Common myeloid progenitor, CD34-positive (primary cell): ENCODE measurements around the gene RTBDN.
"Not testable (repeated sequence)": the region's sequence is repeated elsewhere in the genome, so short reads cannot be mapped to it uniquely, and the experiment has no call there.

Experiments used
- CTCF ChIA-PET: fragments of 350-600 bp; sonication (Branson Sonifier 250); formaldehyde crosslinking; loops from one replicate; lab custom pipeline; 2021; ENCODE audit warnings: antibody characterized with exemption; lab: Charles Lee
- POLR2A ChIA-PET: fragments of 350-600 bp; sonication (Branson Sonifier 250); formaldehyde crosslinking; loops from one replicate; lab custom pipeline; 2021; ENCODE audit warnings: antibody characterized with exemption; lab: Charles Lee
- DNase-seq, 3 donors: peaks; one replicate each; pipeline versions ENCODE4 v3.0.0 to v3.0.0-alpha.2; 2013
- H3K27ac ChIP-seq, 2 experiments: 1 replicate in 1 of 2; 2 replicates in 1 of 2; pipeline ENCODE4 v1.7.0; 2013; ENCODE audit warnings: inconsistent platforms in 2 of 2, low read length in 2 of 2, mild to moderate bottlenecking in 2 of 2, low read depth in 1 of 2, moderate library complexity in 1 of 2; ENCODE audit not compliant: severe bottlenecking in 2 of 2, insufficient read depth in 1 of 2, poor library complexity in 1 of 2
- H3K27me3 ChIP-seq, 5 experiments: replicated peaks in 2 of 5; 1 replicate in 3 of 5; 2 replicates in 2 of 5; pipeline versions ENCODE4 v1.6.1 to v1.7.0; 2013; ENCODE audit warnings: low read length in 4 of 5, mild to moderate bottlenecking in 2 of 5, moderate library complexity in 2 of 5, inconsistent platforms in 1 of 5; ENCODE audit not compliant: insufficient read depth in 5 of 5, control insufficient read depth in 4 of 5
- H3K36me3 ChIP-seq, 4 experiments: 1 replicate in 2 of 4; 2 replicates in 2 of 4; pipeline versions ENCODE4 v1.6.1 to v1.7.0; 2013; ENCODE audit warnings: low read length in 3 of 4, control low read depth in 1 of 4, mild to moderate bottlenecking in 1 of 4; ENCODE audit not compliant: control insufficient read depth in 4 of 4, insufficient read depth in 4 of 4
- H3K4me1 ChIP-seq, 4 experiments: 1 replicate in 3 of 4; 2 replicates in 1 of 4; pipeline versions ENCODE4 v1.6.1 to v1.7.1; 2013; ENCODE audit warnings: low read length in 3 of 4, mild to moderate bottlenecking in 3 of 4, control low read depth in 1 of 4, inconsistent platforms in 1 of 4, moderate library complexity in 1 of 4; ENCODE audit not compliant: control insufficient read depth in 4 of 4, insufficient read depth in 4 of 4; ENCODE audit errors: control extremely low read depth in 1 of 4
- H3K4me3 ChIP-seq, 7 experiments: 1 replicate in 4 of 7; 2 replicates in 3 of 7; pipeline versions ENCODE4 v1.5.1 to v1.7.0; 2013; ENCODE audit warnings: mild to moderate bottlenecking in 7 of 7, low read length in 6 of 7, moderate library complexity in 6 of 7, inconsistent platforms in 2 of 7, low read depth in 2 of 7, control low read depth in 1 of 7; ENCODE audit not compliant: insufficient read depth in 4 of 7, control insufficient read depth in 1 of 7; ENCODE audit errors: extremely low read depth in 1 of 7
- H3K9me3 ChIP-seq, 5 experiments: 1 replicate in 4 of 5; 2 replicates in 1 of 5; pipeline versions ENCODE4 v1.6.1 to v1.7.1; 2013; ENCODE audit warnings: low read length in 4 of 5, mild to moderate bottlenecking in 2 of 5, inconsistent platforms in 1 of 5, low read depth in 1 of 5, moderate library complexity in 1 of 5; ENCODE audit not compliant: control insufficient read depth in 4 of 5, insufficient read depth in 2 of 5; ENCODE audit errors: control extremely low read depth in 1 of 5
- WGBS: methylation state at CpG from one replicate; pipeline ENCODE4 v1.1.5; 2013; ENCODE audit not compliant: insufficient coverage; 5-methylcytosine and 5-hydroxymethylcytosine counted together

The RTBDN gene

GRCh38 chr19:12797607-12798006 lies 36.8 kb downstream of the RTBDN start:
- POLR2A ChIA-PET, DNase-seq, H3K27ac ChIP-seq, H3K27me3 ChIP-seq, H3K4me3 ChIP-seq, H3K9me3 ChIP-seq: not testable (repeated sequence)
- WGBS, result 100% methylated on average over 2 of the region's 7 CpGs
- Histone ChIP-seq H3K36me3 (peaks cover 0 to 13% (median 6%) of the 10 kb centered on the region in 4 experiments), H3K4me1 (peaks cover 2 to 47% (median 45%) of the 10 kb centered on the region in 4 experiments)
- CTCF ChIA-PET, result interaction anchor here (0.6 to 15.3 kb wide), 6 partner anchors 10 to 1594 kb away, joined by 3 to 612 read pairs (median 6); partner anchors contain the start of gene HOOK2

DNA sequence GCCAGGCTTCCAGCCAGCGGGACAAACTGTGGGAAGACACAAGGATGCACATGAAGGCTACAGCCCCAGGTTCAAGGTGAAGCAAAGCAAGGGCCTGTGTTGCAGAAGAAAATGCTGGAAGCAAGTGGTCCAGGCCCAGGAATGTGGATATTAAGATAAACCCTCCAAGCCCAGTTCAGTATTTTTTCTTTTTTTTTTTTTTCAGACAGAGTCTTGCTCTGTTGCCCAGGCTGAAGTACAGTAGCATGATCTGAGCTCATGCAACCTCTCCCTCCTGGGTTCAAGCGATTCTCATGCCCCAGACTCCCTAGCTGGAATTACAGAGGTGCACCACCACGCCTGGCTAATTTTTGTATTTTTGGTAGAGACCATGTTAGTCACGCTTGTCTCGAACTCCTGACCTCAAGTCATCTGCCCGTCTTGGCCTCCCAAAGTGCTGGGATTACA lies 37.2 kb downstream of the RTBDN start:
- ChIA-PET CTCF (interaction anchor here (0.6 to 15.3 kb wide), 10 partner anchors 9 to 1594 kb away, joined by 3 to 612 read pairs (median 6); partner anchors contain the start of genes GET3 and HOOK2), POLR2A (interaction anchor here (12.0 kb wide), 1 partner anchor 21 kb away, joined by 198 read pairs; the partner anchor contains the start of gene HOOK2)
- WGBS, result 94% methylated on average over 6 of the region's 6 CpGs
- H3K9me3 ChIP-seq, result no peaks in the 10 kb centered on the region
- peaks cover 0 to 13% (median 6%) of the 10 kb centered on the region in 4 experiments for H3K36me3 ChIP-seq
- peaks cover 2 to 45% (median 41%) of the 10 kb centered on the region in 4 experiments for H3K4me1 ChIP-seq
- H3K4me3 ChIP-seq, result no peak overlapping the region
- DNase-seq, result no peak
- H3K27ac ChIP-seq, result no peak overlapping the region
- H3K27me3 ChIP-seq, result no peaks in the 10 kb centered on the region

- Histone ChIP-seq H3K36me3 (peaks cover 0 to 13% (median 6%) of the 10 kb centered on the region in 4 experiments), H3K4me1 (peaks cover 2 to 37% (median 34%) of the 10 kb centered on the region in 4 experiments), H3K27me3 (no peaks in the 10 kb centered on the region), H3K27ac (peak overlapping the region in 1 of 2 experiments; percentile 54), H3K9me3 (no peaks in the 10 kb centered on the region), H3K4me3 (peak overlapping the region in 4 of 7 experiments; percentile 3 to 40 (median 26))
- DNase-seq, result peak; percentile 76 to 88 (median 85)
- ChIA-PET POLR2A (interaction anchor here (1.2 to 12.0 kb wide), 3 partner anchors 13 to 30 kb away, joined by 3 to 198 read pairs (median 6); partner anchors contain the start of gene HOOK2), CTCF (interaction anchor here (0.9 to 15.3 kb wide), 17 partner anchors 8 to 123 kb away, joined by 3 to 612 read pairs (median 5); partner anchors contain the start of genes GET3, HOOK2 and TRIR)
- WGBS, result 26% methylated on average over 10 of the region's 18 CpGs
Observed at GRCh38 chr19:12796146-12797071, 38.0 kb downstream of the RTBDN start.

DNA sequence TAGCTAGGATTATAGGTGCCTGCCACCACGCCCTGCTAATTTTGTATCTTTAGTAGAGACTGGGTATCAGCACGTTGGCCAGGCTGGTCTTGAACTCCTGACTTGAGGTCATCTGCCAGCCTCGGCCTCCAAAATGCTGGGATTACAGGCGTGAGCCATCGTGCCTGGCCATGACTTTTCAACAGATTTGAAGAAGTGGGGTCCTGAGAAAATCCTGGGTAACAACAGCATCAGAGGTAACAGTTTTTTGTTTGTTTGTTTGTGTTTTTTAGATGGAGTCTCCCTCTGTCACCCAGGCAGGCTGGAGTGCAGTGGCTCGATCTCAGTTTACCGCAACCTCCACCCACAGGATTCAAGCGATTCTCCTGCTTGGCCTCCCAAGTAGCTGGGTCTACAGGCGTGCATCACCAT lies 39.4 kb downstream of the RTBDN start:
- CTCF ChIA-PET, result interaction anchor here (0.6 to 15.3 kb wide), 9 partner anchors 26 to 121 kb away, joined by 3 to 612 read pairs (median 6); partner anchors contain the start of gene HOOK2
- Histone ChIP-seq H3K4me3 (no peak overlapping the region), H3K36me3 (peaks cover 0 to 12% (median 4%) of the 10 kb centered on the region in 4 experiments), H3K27ac (no peak overlapping the region), H3K9me3 (no peaks in the 10 kb centered on the region), H3K4me1 (peaks cover 4 to 41% (median 32%) of the 10 kb centered on the region in 4 experiments), H3K27me3 (no peaks in the 10 kb centered on the region)
- 95% methylated on average over 9 of the region's 9 CpGs for WGBS
- no peak for DNase-seq
- POLR2A ChIA-PET, result interaction anchor here (0.7 to 12.0 kb wide), 2 partner anchors 19 to 299 kb away, joined by 3 to 198 read pairs; partner anchors contain the start of gene HOOK2

DNA sequence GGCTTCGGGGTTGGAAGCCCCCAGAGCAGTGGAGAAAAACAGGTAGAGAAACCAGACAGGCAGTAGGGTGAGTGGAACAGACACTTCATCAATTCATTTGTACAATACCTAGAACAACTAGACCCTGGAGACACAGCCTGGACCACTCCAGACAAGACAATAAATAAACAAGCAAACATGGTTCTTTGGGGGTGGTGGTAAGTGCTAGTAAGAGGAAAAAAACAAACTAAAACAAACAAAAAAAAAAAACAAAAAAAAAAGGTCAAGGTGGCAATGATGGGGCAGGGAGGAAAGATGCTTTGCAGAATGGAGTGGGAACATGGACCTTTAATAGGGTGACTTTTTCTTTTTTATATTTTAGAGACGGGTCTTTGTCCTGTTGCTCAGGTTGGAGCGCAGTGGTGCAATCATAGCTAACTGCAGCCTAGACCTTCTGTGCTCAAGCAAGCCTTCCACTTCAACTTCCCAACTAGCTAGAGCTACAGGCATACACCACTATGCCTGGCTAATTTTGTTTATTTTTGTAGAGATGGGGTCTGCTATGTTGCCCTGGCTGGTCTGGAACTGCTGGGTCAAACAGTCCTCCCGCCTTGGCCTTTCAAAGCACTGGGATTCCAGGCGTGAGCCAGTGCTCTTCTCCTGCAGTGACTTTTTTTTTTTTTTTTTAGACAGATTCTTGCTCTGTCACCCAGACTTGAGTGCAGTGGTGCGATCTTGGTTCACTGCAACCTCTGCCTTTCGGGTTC lies 40.0 kb downstream of the RTBDN start:
- Histone ChIP-seq H3K9me3 (no peaks in the 10 kb centered on the region), H3K27me3 (no peaks in the 10 kb centered on the region), H3K27ac (peak overlapping the region; percentile 94 to 96), H3K36me3 (peaks cover 0 to 6% (median under 1%) of the 10 kb centered on the region in 4 experiments), H3K4me3 (peak overlapping the region; percentile 28 to 99 (median 93)), H3K4me1 (peaks cover 4 to 43% (median 32%) of the 10 kb centered on the region in 4 experiments)
- WGBS, result 98% methylated on average over 5 of the region's 7 CpGs
- ChIA-PET POLR2A (interaction anchor here (0.7 to 12.0 kb wide), 8 partner anchors 7 to 1286 kb away, joined by 3 to 198 read pairs (median 8); partner anchors contain the start of genes HOOK2, PRDX2, RNASEH2A and THSD8), CTCF (interaction anchor here (0.6 to 15.3 kb wide), 6 partner anchors 25 to 78 kb away, joined by 3 to 612 read pairs (median 10); partner anchors contain the start of gene HOOK2)
- no peak for DNase-seq
